Measurements from ENCODE around the gene DRGX.

The DRGX gene

GRCh38 chr10:49318028-49318427, 77.9 kb downstream of the DRGX start:
- no peak for DNase-seq (ENCODE audit: low spot score)

- no peak for DNase-seq (ENCODE audit: low spot score)
These were observed 81.1 kb downstream of the DRGX start for GRCh38 chr10:49314806-49315205.
